Measurements from ENCODE around the gene NLGN1.

NLGN1 gene

DNA sequence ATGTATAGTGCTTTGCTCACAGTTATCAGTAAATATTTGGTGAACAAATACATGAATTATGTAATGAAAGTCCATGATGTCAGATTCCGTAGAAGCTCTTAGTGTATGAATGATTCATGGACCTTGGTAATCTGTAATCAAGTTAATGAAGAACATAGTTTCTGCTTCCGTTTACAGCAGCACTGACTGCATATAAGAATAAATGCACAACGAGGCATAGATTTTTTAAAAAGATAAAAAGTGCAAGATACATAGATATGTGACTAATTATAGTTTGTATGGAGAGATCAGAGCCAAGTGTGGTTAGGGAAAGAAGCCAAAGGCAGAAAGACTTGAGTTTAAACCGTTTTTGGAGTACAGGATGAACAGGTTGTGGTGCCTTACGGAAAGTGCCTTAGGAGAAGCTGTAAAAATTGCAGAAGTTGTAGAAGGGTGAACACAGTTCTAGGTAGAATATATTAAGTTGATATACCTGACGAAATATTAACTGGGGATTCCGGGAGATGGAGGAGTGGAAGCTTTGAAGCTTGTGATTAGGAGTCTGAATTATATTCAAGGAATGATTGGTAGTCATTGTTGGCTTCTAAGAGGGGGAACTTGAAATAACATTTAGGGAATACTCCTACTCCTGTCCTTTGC is 293.1 kb downstream of the NLGN1 start:
- DNase-seq (ENCODE audit: low read depth) = no peak
- no peak overlapping the region for H3K4me3 ChIP-seq (ENCODE audit: low read depth, low read length)
- TF ChIP-seq, protein P1, sequence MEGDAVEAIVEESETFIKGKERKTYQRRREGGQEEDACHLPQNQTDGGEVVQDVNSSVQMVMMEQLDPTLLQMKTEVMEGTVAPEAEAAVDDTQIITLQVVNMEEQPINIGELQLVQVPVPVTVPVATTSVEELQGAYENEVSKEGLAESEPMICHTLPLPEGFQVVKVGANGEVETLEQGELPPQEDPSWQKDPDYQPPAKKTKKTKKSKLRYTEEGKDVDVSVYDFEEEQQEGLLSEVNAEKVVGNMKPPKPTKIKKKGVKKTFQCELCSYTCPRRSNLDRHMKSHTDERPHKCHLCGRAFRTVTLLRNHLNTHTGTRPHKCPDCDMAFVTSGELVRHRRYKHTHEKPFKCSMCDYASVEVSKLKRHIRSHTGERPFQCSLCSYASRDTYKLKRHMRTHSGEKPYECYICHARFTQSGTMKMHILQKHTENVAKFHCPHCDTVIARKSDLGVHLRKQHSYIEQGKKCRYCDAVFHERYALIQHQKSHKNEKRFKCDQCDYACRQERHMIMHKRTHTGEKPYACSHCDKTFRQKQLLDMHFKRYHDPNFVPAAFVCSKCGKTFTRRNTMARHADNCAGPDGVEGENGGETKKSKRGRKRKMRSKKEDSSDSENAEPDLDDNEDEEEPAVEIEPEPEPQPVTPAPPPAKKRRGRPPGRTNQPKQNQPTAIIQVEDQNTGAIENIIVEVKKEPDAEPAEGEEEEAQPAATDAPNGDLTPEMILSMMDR (IDR thresholded peaks at IDR 0.05; ENCODE audit: insufficient read depth, low read depth, low read length, missing control alignments) = no peak

DNA sequence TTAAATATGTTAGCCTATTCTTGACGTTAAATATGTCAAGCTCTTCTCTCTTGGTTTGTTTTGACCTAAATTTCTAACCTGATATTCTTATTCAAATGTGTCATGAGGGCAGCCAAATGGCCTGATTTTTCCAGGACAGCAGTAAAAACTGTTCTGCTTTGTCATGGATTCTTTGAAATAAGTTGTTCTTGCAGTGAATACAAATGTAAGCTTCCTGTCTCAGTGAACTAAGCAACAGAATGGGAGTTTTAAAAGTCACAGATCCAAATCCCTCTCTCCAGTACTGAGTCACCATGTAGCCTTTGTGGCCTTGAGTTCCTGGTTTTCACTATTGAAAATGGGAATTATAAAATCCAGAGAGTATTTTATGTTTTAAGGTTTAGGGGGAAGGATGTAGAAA is 301.8 kb downstream of the NLGN1 start:
- TF ChIP-seq, protein P1 (IDR thresholded peaks at IDR 0.05; ENCODE audit: insufficient read depth, low read depth, low read length, missing control alignments) = no peak
- no peak overlapping the region for H3K4me3 ChIP-seq (ENCODE audit: low read depth, low read length)
- DNase-seq (ENCODE audit: low read depth) = no peak

DNA sequence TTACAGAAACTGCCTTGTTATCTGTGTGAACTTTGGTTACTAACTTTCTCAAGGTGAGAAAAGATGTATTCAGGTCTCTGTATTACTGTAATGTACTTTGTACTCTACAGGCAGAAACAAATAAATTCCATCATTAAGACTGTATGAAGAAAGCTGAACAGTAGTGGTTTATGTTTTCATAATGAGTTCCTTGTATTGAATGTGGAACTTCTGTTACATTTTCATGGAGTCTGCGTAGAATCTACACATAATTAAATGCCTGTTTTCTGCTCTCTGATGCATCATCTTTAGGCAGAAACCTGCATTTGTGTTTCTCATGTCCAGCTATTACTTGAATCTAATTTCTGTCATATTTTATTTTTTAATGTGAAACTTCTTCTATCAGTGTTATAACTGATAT is 302.8 kb downstream of the NLGN1 start:
- TF ChIP-seq, protein P1 (IDR thresholded peaks at IDR 0.05; ENCODE audit: insufficient read depth, low read depth, low read length, missing control alignments) = no peak
- no peak overlapping the region for H3K4me3 ChIP-seq (ENCODE audit: low read depth, low read length)
- DNase-seq (ENCODE audit: low read depth) = no peak

DNA sequence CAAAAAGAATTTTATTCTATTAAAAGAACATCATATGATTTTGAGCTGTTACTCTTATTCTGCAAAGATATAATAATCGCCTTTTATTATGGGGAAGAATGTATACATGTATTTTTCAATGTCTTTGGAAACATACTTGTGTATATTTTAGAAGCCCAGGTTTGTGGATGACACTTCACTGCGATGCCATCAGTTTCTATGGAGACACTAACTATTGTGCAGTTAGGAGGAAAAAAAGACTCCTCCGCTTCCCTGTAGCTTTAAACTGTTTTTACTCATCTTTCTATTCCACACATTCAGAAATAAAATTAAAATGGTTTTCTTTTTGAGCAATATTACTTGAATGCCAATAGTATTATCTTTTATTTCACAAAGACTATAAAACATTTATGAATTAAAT is 305.0 kb downstream of the NLGN1 start:
- no peak overlapping the region for H3K4me3 ChIP-seq (ENCODE audit: low read depth, low read length)
- TF ChIP-seq, protein P1 (IDR thresholded peaks at IDR 0.05; ENCODE audit: insufficient read depth, low read depth, low read length, missing control alignments) = no peak
- DNase-seq (ENCODE audit: low read depth) = no peak

DNA sequence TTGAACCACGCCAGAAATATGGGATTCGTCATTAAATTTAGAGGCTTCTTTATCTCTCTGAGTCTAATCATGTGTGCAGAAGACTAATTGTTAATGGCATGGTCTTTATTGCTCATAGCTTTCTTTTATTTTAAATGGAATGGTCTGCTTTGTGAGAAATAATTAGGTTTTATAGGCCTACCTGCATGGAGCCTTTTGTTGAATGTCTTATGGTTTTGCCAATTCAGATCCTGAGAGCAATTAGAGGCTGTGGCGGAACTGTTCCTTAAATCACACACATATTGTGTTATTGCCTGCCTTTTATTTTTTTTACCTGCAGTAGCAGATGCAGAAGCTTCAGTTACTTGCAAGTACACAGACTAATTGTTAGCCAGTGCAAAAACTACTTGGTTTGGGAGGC is 306.2 kb downstream of the NLGN1 start:
- no peak for DNase-seq (ENCODE audit: low read depth)
- TF ChIP-seq, protein P1 (IDR thresholded peaks at IDR 0.05; ENCODE audit: insufficient read depth, low read depth, low read length, missing control alignments) = no peak

DNA sequence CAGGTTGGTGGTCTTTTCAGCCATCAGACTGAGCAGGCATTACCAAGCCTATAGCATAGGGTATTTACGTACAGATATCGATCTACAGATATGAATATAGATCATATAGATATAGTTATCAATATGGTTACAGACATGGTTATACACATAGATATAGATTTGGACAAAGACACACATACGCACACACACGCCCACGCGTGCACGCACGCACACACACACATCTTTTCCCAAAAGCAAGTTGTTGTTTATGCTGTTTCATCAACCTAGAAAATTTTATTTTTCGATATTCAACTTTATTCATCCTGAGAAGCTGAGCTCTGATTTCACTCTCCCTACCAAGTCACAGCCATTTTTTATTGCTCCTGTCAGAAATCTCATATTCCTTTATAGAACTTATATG is 309.1 kb downstream of the NLGN1 start:
- H3K4me3 ChIP-seq (ENCODE audit: low read depth, low read length) = no peak overlapping the region
- TF ChIP-seq, protein P1 (IDR thresholded peaks at IDR 0.05; ENCODE audit: insufficient read depth, low read depth, low read length, missing control alignments) = no peak
- no peak for DNase-seq (ENCODE audit: low read depth)

More for the DNA sequence above, 306.2 kb downstream of the NLGN1 start:
- H3K4me3 ChIP-seq (ENCODE audit: low read depth, low read length) = no peak overlapping the region

DNA sequence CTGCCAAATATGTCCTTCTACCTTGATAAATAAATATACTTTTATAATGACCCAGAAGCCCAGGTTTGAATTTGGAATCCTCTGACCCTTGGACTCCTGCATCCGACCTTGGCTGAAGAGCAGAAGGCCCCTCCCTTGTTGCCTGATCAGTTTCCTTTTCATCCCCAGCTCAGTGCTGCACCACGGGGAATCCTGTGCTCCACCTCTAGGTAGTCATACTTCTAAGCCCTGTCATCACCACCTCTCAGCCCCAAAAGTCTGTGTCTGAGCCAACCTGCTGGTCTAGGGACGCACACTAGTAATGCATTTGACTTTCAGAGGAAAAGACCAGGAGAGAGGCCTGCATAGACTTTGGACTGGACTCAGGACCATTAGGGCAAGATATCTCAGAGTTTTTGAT is 310.6 kb downstream of the NLGN1 start:
- H3K4me3 ChIP-seq (ENCODE audit: low read depth, low read length) = no peak overlapping the region
- no peak for DNase-seq (ENCODE audit: low read depth)
- TF ChIP-seq, protein P1 (IDR thresholded peaks at IDR 0.05; ENCODE audit: insufficient read depth, low read depth, low read length, missing control alignments) = no peak

Data from GM12865 (cell line).